Activated naive CD8-positive, alpha-beta T cell (primary cell): ENCODE results near the gene IP6K2.
A peak's percentile ranks its signal among the peaks of the same experiment; 100 is the strongest.

Experiments
- H3K27ac Mint-ChIP-seq: one replicate; pipeline ENCODE4 v1.8.0; 2021; ENCODE audit warnings: mixed read lengths
- H3K27me3 Mint-ChIP-seq: one replicate; pipeline ENCODE4 v1.8.0; 2021; ENCODE audit warnings: mixed read lengths
- H3K36me3 Mint-ChIP-seq: one replicate; pipeline ENCODE4 v1.8.0; 2021; ENCODE audit warnings: mixed read lengths
- H3K4me1 Mint-ChIP-seq: one replicate; pipeline ENCODE4 v1.8.0; 2021; ENCODE audit warnings: low read depth, mixed read lengths
- H3K4me3 Mint-ChIP-seq: one replicate; pipeline ENCODE4 v1.8.0; 2021; ENCODE audit warnings: mild to moderate bottlenecking, mixed read lengths
- H3K9me3 Mint-ChIP-seq: one replicate; pipeline ENCODE4 v1.8.0; 2021; ENCODE audit warnings: low read depth, mixed read lengths

Gene IP6K2

DNA sequence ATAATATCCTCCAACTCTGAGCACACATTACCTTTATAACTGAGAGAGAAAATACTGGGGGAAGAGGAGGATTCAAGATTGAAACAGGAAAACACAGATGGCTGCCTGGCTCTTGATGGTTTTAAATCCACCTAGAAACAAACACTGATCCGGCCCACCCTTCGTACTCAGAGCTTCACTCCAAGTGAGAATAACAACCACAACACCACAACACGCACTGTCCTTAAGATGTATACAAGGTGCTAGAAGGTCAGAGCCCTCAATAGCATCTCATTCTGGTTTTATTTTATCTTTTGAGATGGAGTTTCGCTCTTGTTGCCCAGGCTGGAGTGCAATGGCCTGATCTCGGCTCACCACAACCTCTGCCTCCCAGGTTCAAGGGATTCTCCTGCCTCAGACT, 9.9 kb downstream of the IP6K2 start:
- Mint-ChIP-seq H3K36me3 (peaks cover 4% of the 10 kb centered on the region), H3K4me3 (no peak overlapping the region)

DNA sequence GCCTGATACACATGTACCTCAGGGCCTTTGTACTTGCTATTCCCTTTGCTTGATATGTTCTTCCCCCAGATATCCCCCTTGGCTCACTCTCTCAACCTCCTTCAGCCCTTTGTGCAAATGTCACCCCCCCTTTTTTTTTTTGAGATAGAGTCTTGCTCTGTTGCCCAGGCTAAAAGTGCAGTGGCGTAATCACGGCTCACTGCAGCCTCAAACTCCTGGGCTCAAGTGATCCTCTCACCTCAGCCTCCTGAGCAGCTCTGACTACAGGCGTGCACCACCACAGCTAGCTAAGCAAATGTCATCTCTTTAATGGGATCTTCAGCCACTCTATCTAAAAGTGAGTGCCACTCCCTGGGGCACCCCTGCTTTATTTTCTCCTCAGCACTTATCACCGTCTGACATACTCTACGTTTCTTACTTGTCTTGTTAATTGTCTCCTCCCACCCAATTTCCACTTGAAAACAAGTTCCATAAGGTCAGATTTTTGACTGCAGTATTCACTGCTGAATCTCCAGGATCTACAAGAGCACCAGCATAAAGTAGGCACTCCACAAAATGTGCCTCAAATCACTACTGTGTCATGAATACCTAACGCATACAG, 14.6 kb downstream of the IP6K2 start:
- Mint-ChIP-seq H3K36me3 (peaks cover 4% of the 10 kb centered on the region), H3K4me1 (peaks cover 43% of the 10 kb centered on the region), H3K27ac (peak overlapping the region; percentile 36), H3K4me3 (no peak overlapping the region), H3K9me3 (no peaks in the 10 kb centered on the region), H3K27me3 (no peaks in the 10 kb centered on the region)

More for the DNA sequence above, 9.9 kb downstream of the IP6K2 start:
- H3K27me3 Mint-ChIP-seq: no peaks in the 10 kb centered on the region
- no peaks in the 10 kb centered on the region for H3K9me3 Mint-ChIP-seq
- peaks cover 58% of the 10 kb centered on the region for H3K4me1 Mint-ChIP-seq
- H3K27ac Mint-ChIP-seq: peak overlapping the region; percentile 28

- H3K27ac Mint-ChIP-seq: no peak overlapping the region
These were observed 16.2 kb downstream of the IP6K2 start for GRCh38 chr3:48700731-48701405.

GRCh38 chr3:48698891-48699290, 18.1 kb downstream of the IP6K2 start:
- Mint-ChIP-seq H3K9me3 (no peaks in the 10 kb centered on the region), H3K27me3 (no peaks in the 10 kb centered on the region), H3K27ac (peak overlapping the region; percentile 22), H3K4me3 (no peak overlapping the region), H3K36me3 (peaks cover 2% of the 10 kb centered on the region), H3K4me1 (peaks cover 42% of the 10 kb centered on the region)

More at GRCh38 chr3:48700731-48701405, 16.2 kb downstream of the IP6K2 start:
- peaks cover 43% of the 10 kb centered on the region for H3K4me1 Mint-ChIP-seq
- no peaks in the 10 kb centered on the region for H3K27me3 Mint-ChIP-seq
- no peaks in the 10 kb centered on the region for H3K9me3 Mint-ChIP-seq
- H3K36me3 Mint-ChIP-seq: peaks cover 4% of the 10 kb centered on the region
- no peak overlapping the region for H3K4me3 Mint-ChIP-seq

DNA sequence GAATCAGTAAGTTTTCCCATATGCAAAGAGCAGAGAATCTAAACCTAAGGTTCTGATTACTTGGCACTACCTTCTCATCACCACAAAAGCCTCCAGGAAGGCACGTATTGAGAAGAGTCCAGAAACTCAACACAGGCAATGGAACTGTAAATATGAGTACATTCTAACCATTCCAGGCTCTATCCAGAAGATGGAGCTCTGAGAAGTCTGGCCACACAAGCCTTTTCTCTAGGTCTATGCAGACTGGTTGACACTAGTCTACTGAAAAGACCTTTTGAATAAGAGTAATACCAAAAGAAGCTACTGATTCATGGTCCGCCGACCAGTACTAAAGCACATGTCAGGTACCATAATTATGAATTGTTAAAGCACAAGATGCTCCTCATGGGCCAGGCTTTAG, 19.1 kb downstream of the IP6K2 start:
- no peak overlapping the region for H3K4me3 Mint-ChIP-seq
- no peaks in the 10 kb centered on the region for H3K27me3 Mint-ChIP-seq
- H3K4me1 Mint-ChIP-seq: peaks cover 40% of the 10 kb centered on the region
- peaks cover 2% of the 10 kb centered on the region for H3K36me3 Mint-ChIP-seq
- H3K27ac Mint-ChIP-seq: peak overlapping the region; percentile 16
- no peaks in the 10 kb centered on the region for H3K9me3 Mint-ChIP-seq

GRCh38 chr3:48696601-48697000, 20.4 kb downstream of the IP6K2 start:
- no peaks in the 10 kb centered on the region for H3K27me3 Mint-ChIP-seq
- peaks cover 30% of the 10 kb centered on the region for H3K4me1 Mint-ChIP-seq
- H3K4me3 Mint-ChIP-seq: no peak overlapping the region
- peak overlapping the region; percentile 5 for H3K27ac Mint-ChIP-seq
- no peaks in the 10 kb centered on the region for H3K9me3 Mint-ChIP-seq
- H3K36me3 Mint-ChIP-seq: no peaks in the 10 kb centered on the region

DNA sequence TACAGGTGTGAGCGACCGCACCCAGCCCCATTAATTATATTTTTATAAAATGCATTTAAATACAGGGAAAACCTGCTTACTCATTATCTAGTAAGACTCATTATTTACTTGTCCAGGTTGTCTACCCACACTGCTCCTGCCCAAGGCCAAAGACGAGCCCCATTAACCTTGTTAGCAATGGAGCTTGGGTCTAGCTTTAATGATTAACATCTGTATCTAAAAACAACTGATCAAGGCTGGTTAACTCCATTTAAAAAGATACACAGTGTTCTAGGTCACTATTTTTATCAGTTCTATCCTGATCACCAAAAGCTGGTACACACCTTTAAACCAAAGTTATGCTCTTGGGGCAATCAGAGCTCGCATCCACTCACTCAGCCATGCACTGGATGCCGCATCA, 20.9 kb downstream of the IP6K2 start:
- Mint-ChIP-seq H3K4me3 (no peak overlapping the region), H3K4me1 (peaks cover 30% of the 10 kb centered on the region), H3K27me3 (no peaks in the 10 kb centered on the region), H3K27ac (peak overlapping the region; percentile 5), H3K36me3 (no peaks in the 10 kb centered on the region), H3K9me3 (no peaks in the 10 kb centered on the region)

DNA sequence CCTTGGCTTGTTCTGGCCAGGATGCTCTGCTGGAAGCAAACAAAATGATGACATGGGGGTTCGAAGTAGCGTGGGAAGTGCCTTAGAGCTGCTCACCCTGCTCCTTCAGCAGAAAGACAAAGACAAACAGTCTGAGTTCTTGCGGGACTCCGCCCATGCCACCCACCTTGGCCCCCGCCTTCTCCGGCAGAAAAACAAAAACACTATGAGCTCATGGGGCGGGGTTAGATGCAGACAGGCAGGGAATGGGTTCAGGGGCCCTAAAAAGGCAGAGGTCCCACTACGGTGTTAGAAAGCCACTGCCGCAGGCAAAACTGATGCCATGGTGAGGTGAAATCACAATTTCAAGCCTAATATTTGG, 21.6 kb downstream of the IP6K2 start:
- no peak overlapping the region for H3K27ac Mint-ChIP-seq

GRCh38 chr3:48694610-48695392, 22.2 kb downstream of the IP6K2 start:
- Mint-ChIP-seq H3K9me3 (no peaks in the 10 kb centered on the region), H3K4me1 (peaks cover 24% of the 10 kb centered on the region), H3K27me3 (no peaks in the 10 kb centered on the region), H3K27ac (peak overlapping the region; percentile 17), H3K4me3 (no peak overlapping the region), H3K36me3 (no peaks in the 10 kb centered on the region)

More for the DNA sequence above, 21.6 kb downstream of the IP6K2 start:
- Mint-ChIP-seq H3K9me3 (no peaks in the 10 kb centered on the region), H3K36me3 (no peaks in the 10 kb centered on the region), H3K27me3 (no peaks in the 10 kb centered on the region), H3K4me3 (no peak overlapping the region), H3K4me1 (peaks cover 29% of the 10 kb centered on the region)

- Mint-ChIP-seq H3K36me3 (no peaks in the 10 kb centered on the region), H3K27ac (no peak overlapping the region), H3K4me3 (no peak overlapping the region), H3K9me3 (no peaks in the 10 kb centered on the region), H3K4me1 (peaks cover 18% of the 10 kb centered on the region), H3K27me3 (no peaks in the 10 kb centered on the region)
These were observed 23.2 kb downstream of the IP6K2 start for GRCh38 chr3:48693826-48694225.

- Mint-ChIP-seq H3K9me3 (no peaks in the 10 kb centered on the region), H3K27ac (no peak overlapping the region), H3K4me3 (no peak overlapping the region)
These were observed 24.5 kb downstream of the IP6K2 start for GRCh38 chr3:48692551-48692950.

GRCh38 chr3:48690846-48691458, 26.1 kb downstream of the IP6K2 start:
- H3K4me1 Mint-ChIP-seq: peaks cover 7% of the 10 kb centered on the region
- peak overlapping the region; percentile 37 for H3K27ac Mint-ChIP-seq
- no peaks in the 10 kb centered on the region for H3K36me3 Mint-ChIP-seq
- no peaks in the 10 kb centered on the region for H3K27me3 Mint-ChIP-seq
- no peak overlapping the region for H3K4me3 Mint-ChIP-seq
- H3K9me3 Mint-ChIP-seq: no peaks in the 10 kb centered on the region

More at GRCh38 chr3:48692551-48692950, 24.5 kb downstream of the IP6K2 start:
- H3K4me1 Mint-ChIP-seq: peaks cover 11% of the 10 kb centered on the region
- H3K27me3 Mint-ChIP-seq: no peaks in the 10 kb centered on the region
- no peaks in the 10 kb centered on the region for H3K36me3 Mint-ChIP-seq

DNA sequence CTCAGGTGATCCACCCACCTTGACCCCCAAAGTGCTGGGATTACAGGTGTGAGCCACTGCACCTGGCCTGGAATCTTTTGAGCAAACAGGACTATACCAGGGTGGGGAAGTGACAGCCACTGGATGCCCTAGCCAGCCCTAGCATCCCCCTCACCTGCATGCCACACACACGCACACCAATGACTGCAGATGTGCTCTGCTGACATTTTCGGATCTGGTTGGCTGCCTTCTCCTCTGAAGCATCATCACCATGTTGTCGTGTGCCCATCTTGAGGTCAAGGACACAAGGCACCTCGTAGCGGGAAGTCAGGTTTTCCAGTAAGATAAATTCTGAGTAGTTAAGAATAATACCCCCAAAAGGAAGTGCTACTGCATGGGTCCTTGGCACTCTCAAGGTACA, 27.6 kb downstream of the IP6K2 start:
- Mint-ChIP-seq H3K27ac (no peak overlapping the region), H3K9me3 (no peaks in the 10 kb centered on the region), H3K36me3 (no peaks in the 10 kb centered on the region), H3K4me3 (no peak overlapping the region), H3K27me3 (no peaks in the 10 kb centered on the region), H3K4me1 (peaks cover 11% of the 10 kb centered on the region)

- Mint-ChIP-seq H3K27me3 (no peaks in the 10 kb centered on the region), H3K9me3 (no peaks in the 10 kb centered on the region), H3K4me1 (peaks cover 16% of the 10 kb centered on the region), H3K4me3 (no peak overlapping the region), H3K36me3 (no peaks in the 10 kb centered on the region), H3K27ac (no peak overlapping the region)
These were observed 28.3 kb downstream of the IP6K2 start for GRCh38 chr3:48688737-48689075.
